Activated CD8-positive, alpha-beta memory T cell treated with anti-CD3 and anti-CD28 coated beads, Interleukin-2, amount 50 U/mL, for 24 hours (primary cell): ENCODE data around the gene ICAM2.
"Not testable (repeated sequence)": the region's sequence is repeated elsewhere in the genome, so short reads cannot be mapped to it uniquely, and the experiment has no call there.

ENCODE experiments used
- DNase-seq: peaks from one replicate; pipeline ENCODE4 v3.0.0-alpha.2; 2020; ENCODE audit errors: extremely low read depth

The ICAM2 gene

DNA sequence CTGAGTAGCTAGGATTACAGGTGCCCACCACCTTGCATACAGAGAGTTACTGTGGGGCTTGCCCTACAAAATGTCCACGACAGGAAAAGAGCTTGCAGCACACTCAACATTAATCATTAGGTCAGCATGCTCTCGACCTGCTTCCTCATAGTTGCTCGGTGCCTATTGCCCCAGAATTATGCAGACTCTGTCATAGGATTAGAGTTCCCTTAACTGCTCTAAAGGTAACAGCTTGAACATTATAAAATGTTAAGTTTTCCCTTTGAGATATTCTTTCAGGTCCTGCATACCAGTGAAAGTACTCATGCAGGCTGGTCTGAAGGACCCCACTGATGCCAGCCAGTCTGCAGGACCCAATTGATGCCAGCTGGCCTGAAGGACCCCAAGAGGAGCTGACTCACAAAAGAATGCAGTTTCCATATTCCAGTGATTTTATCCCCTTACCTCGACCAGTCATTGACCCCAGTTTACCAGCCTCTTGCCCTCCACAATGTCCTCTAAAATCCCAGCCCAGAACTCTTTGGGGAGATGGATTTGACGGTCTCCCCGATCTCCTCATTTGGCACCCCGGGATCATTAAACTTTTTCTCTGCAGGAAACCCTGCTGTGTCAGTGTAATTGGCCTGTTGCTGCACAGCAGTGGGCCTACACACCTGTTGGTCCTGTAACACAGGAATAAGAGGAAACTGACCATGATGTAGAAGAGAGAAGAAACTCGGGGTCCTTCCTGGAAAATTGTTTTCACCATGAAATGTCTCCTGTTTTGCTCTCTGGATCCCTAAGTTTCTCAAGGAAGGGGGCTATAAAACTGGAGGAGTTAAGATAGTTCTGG is 10.6 kb downstream of the ICAM2 start:
- DNase-seq: no peak

DNA sequence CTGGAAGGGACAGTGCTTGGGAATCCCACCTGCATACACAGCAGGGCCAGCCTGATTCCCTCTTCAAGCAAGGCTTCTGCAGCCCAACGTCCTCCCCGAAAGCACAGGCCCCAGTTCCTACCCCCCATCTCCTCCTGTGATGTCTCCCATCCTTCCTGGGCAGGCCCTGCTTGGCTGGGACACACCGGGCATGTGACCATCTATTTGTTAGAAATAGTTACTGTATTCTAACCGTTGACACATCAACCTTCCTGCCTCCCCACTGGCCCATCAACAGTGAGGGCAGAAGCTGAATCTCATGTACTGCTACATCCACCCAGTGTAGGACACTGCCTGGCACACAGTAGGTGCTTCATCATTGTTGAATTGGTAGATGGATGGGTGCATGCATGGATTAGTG is 11.6 kb downstream of the ICAM2 start:
- no peak for DNase-seq

DNA sequence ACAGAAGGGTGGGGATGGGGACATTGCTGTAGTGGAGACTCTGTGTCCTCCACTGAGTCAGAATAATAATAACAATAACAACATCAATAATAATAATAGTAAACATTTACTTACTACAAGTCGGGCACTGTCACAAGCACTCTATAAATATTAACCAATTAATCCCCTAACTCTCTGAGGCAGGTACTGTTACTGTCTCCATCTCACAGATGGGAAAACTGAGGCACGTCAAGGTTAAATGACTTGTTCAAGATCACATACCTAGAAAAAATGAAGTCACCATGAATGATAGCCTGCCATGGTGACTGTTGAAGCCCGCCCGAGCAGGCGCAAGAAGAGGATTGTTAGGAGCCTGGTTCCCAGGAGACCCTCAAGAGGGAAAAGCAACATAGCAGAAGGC is 12.1 kb downstream of the ICAM2 start:
- no peak for DNase-seq

DNA sequence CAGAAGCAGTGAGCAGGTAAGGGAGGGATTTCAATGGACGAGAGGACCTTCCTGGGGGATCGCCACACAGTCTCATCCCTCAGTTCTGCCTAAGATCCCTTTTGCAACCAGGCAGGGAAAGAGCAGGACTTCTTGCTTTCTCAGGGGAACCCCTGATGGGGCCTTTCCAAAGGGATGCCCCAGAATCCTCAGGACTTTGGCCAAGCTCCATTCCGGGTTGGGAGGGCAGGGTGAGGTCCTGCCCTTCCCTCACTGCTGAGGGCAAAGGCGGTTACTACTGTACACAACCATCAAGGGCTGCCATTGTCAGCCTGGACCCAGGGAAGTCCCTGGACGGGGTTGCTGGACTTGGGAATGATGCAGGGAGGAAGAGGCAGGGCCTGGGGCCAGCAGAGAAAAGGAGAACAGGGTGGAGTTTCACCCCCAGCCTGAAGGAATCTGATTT is 12.6 kb downstream of the ICAM2 start:
- no peak for DNase-seq

DNA sequence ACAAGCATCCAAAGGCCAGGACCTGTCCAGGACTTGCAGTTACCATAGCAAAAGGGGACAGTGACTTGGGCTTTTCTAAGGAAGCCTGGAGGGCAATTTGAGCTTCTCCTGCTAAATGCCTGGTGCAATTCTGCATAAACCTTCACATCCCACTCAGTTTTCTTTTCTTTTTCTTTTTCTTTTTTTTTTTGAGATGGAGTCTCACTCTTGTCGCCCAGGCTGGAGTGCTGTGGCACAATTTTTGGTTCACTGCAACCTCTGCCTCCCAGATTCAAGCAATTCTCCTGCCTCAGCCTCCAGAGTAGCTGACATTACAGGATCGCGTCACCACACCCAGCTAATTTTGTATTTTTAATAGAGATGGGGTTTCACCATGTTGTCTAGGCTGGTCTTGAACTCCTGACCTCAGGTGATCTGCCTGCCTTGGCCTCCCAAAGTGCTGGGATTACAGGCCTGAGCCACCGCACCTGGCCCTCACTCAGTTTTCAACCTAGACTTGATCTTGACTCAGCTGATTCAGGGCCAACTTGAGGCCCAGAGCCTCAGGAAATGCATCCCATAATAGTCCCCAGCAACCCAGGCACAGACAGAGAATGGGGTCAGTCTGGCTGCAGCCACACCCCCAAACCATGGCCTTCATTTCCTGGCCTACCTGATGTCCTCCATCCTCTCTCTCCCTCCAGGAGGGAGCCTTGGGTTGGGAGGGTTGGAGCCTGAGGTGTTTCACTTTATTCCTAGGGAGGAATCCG is 13.2 kb downstream of the ICAM2 start:
- not testable (repeated sequence) for DNase-seq

DNA sequence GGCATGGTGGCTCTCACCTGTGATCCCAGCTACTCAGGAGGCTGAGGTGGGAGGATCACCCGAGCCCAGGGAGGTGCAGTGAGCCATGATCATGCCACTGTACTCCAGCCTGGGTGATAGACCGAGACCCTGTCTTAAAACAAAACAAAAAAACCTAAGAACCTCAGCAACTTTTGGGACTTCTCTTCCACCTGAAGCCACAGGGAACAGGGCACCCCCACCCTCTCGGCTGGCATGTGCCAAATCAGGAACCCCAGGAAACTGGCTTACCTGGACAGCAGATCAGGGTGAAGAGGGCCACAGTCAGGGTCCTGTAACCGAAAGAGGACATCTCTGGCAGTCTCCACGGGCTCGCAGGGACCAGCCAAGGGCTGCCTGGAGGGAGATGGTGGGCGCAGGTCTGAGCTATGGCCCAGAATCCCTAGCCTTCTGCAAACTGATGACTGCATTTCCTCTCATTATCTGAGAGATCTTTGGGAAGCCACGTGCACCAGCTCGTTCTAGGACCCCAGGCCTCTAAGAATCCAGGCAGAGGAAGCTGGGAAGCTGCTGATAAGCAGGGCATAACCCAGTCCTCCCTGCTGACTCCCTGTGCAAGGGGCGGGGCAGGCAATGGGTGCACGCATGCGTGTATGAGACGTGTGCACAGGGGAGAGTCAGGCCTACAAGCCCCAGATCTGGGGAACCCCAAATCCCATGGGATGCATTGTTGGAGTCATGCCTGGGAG is 13.9 kb downstream of the ICAM2 start:
- DNase-seq: no peak

DNA sequence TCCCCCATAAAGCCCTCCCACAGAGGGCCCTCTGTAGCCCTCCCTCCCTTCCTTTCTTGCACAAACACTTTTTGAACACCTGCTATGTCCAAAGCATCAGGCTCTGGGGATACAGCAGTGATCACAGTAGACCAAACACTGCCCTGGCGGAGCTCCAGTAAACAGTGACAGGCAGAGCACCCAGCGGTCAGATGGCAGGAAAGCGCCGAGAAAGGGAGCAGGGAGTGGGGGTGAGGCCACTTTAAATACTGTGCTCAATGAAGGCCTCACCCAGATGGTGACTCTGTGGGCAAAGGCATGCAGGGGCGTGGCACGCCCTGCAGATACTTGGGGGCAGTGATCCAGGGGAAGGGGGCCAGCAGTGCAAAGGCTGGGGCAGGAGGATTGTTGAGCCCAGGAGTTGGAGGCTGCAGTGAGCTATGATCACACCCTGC is 14.7 kb downstream of the ICAM2 start:
- DNase-seq: no peak

DNA sequence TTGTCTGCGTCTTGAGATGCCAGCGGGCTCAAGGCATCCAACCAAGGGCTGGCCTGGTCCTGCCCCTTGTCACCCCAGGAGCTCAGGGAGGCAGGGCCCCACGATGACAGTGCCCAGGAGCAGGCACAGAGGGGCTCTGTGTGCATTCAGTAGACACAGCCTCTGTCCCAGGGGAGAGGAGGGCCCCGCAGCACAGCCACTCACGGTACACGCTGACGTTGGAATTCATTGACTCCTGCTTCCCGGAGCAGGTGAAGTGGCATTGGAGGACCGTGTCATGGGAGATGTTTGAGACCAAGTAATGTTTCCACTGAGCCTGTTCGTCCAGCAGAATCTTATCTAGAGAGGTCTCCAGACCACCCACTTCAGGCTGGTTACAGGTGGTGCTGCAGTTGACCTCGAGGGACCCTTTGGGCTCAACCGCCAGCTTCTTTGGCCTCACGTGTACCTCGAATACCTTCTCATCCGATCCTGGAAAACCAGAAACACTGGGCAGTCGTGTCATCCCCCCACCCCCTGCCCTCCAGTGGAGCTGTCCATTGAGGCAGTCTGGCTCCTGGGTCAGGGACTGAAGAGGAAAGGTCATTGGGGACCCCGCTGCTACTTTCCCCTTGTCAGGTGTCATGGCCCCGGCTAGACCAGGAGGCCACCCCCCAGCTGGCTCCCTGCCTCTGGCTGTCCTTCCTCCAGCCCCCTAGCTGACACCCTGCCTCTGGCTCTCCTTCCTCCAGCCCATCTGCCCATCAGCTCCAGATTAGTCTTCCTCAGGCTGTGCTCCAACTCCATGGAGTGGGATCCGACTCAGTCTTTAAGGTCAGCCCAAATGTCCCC is 15.3 kb downstream of the ICAM2 start:
- DNase-seq: no peak

DNA sequence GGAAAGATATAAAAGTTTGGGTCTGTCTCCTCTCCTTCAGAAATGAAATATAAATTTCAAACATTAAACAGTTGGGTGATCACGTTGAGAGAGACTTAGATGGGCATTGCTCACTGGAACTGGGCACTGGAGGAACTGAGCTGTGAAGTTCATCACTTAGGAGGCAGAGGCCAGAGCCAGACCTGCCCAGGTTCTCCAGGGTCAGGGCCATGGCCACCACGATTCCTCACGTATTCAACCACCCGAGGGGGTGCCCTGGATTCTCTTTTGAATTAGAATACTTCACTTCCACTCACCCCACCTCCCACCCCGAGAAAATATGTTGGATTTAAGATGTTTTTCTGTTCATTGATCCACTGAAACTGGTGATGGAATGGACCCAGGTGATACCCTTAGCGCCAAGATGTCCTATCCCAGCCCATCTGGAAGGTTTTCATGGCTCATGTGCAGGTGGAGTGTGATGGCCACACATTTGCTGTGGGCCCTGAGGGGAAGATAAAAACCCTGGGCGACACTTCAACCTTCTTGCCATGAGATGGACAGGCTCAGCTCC is 16.1 kb downstream of the ICAM2 start:
- DNase-seq: no peak

DNA sequence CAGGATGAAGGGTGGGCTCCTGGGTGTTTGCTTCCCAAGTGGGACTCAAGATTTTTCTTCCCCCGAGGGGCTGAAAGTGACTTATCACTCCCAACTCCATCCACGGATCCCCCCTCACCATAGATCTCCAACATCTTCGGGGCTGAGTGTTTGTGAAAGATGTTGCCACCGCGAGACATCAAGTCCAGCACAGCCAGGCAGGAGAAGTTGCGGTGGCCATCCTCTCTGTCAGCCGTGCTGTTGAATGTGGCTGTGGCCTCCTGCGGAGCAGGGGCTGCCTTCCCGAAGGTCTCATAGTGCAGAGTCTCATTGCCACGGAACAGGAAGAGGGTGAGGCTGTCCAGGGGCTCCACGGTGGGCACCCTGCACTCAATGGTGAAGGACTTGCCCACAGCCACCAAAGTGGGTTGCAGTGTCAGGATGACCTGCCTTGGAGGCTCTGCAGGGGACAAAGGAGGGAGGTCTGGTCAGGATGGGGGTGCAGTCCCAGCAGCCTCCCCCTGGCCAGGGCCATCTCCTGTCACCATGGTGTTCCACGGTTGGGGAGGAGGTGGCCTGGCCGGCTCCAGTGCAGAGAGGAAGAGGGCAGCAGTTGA is 16.8 kb downstream of the ICAM2 start:
- DNase-seq: no peak

DNA sequence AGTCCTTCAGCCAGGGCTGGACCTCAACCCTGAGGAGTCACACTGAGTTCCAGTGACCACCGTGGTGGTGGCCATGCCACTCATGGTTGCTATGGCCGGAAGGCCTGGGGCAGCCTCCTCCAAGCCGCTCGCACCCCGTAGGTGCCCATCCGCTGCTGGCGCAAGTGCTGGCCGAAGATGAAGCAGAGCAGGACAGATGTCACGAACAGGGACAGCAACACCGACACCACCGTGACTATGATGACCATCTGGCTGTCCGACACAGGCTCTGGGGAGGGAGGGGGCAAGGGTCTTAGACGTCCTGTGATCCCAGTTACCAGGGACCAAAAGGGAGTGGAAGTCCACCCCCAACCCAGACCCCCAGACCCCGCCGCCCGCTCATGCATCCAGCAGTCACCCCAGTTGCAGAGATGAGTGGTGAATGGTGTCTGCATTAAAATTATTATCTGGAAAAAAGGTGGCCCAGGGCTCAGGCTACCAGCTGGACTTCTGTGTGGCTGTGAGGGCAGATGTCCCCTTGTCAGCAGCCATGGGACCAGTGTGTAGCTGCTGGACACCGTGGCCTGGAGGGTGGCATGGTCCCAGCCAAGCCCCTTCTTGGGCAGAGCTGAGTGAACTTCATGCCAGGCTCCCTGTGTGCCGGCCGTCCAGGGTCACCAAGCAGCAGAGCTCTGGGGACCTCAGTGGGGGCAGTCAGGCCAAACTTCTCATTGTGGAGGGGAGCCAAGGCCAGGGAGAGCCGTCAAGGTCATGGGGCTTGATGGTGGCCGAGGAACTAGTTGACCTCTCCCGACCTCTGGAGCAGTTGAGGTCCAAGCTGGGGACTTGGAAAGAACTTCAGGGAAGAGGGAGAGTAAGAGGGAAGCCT is 17.5 kb downstream of the ICAM2 start:
- no peak for DNase-seq

DNA sequence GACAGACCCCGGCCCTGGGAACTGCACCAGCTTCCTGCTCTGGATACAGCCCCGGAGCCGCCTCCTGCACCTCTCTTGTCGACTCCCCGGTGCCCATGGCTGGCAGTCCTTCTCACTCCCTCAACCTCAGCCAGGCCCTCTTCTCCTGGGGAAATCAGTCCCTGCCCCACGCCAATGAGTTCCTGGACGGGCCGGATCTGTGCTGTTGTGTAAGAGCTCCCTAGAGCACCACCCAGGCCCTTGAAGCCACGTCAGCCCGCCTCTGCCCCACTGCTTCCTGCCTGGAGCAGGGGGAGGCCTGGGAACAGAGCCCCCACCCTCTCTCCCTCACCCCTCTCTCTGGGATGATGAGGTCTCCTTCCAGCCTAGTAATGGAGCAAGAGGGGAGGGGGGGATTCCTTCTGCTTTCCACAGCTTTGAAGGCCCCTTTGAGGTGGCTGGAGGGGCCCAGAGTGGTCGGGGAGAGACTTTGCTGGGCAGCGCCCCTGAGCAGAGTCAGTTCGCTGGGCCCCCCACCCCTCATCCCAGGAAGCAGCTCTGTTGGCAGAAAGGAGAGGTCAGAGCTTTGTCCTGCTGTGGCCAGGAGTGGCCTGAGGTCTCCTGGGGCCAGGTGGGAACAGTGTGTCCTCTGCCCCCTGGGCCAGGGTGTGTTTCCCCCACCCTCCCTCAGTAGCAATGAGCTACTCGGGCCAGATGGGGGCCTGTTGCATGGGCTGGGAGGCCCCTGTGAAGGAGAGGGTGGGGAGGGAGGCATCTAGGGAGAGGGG is 18.5 kb downstream of the ICAM2 start:
- DNase-seq: no peak

DNA sequence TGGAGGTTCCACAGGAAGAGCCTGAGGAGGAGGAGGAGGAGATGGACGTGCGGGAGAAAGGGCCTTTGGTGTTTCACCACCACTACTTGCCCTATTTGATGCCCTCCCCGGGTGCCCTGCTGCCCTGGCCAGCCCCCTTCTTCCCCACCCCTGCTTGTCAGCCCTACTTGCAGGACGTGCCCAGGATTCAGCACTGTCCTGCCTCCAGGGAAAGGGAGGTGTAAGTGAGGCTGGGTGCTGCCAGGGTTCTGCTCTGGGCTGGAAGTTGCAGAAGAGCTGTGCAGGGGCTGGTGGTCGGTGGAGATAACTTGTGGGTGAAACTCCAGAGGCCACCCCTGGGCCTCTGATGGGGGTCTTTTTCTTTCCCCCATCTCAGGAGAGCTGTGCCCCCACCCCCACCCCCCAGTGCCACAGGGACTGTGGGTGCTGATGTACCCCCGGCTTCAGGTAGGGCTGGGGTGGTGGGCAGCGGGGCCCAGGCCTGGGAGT is 19.3 kb downstream of the ICAM2 start:
- no peak for DNase-seq

DNA sequence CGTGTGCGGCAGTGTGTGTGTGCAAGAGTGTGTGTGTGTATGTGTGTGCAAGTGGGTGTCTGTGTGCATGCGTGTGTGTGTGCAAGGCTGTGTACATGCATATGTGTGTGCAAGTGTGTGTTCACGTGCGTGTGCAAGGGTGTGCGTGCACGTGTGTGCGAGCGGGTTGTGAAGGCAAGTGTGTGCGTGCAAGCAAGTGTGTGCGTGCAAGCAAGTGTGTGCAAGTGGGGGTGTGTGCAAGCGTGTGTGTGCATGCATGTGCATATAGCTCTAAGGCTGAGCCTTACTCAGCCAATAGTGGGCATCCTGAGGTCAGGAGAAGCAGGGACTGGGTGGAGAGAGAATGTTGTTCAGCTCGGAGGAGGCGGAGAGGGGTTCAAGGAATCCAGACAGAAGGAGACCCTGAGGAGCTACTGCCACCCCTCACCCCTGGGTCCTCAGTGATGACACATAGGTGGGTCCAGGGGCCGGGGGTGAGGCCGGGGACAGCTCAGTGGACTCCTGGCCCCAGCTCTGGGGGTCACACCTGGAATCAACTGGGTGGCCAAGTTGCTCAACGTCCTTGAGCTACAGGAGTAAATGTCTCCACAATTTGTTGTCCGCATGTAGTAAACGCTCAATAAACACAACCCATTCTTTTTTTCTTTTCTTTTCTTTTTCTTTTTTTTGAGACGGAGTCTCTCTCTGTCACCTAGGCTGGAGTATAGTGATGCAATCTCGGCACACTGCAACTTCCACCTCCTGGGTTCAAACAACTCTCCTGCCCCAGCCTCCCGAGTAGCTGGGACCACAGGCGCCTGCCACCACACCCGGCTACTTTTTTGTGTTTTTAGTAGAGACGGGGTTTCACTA is 20.5 kb downstream of the ICAM2 start:
- no peak for DNase-seq

DNA sequence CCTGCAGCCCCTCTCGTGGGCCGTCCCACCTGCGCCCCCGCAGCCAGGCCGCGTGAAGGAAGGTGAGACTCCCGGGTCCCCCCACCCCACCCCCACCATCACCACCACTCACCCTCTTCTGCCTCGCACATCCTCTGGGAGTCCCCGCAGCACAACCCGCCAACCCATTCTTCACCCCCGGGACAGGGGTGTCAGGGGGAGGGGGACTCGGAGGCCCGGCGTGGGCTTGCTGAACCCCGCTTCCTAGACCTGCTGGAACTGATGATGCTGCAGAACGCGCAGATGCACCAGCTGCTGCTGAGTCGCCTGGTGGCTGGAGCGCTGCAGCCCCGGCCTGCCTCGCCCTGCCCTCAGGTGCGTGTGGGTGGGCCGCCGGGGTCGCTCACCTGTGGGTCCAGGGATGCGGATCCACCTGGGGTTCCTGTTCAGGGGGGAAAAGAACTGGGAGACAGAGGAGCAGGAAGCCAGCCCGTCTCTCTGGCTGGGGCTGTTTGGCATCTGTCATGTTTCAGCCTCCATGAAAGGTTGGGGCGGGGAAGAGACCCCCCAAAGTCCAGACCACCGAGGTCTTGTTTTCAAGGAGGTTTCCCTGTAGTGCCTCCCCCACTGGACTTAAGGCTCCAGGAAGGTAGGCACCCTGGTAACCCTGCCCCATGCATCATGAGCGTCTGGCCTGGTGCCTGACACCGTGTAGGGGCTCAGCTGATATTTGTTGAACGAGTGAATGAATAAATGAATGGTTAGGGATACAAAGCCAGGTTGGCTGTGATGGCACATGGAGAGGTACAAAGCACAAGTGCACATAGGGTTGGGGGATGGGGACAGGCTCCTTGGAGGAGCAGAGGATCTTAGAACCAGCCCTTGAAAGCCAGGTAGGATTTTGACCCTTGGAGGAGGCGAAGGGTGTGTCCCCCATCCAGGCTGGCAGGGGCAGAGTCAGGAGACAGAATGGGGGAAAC is 21.4 kb downstream of the ICAM2 start:
- DNase-seq: no peak

DNA sequence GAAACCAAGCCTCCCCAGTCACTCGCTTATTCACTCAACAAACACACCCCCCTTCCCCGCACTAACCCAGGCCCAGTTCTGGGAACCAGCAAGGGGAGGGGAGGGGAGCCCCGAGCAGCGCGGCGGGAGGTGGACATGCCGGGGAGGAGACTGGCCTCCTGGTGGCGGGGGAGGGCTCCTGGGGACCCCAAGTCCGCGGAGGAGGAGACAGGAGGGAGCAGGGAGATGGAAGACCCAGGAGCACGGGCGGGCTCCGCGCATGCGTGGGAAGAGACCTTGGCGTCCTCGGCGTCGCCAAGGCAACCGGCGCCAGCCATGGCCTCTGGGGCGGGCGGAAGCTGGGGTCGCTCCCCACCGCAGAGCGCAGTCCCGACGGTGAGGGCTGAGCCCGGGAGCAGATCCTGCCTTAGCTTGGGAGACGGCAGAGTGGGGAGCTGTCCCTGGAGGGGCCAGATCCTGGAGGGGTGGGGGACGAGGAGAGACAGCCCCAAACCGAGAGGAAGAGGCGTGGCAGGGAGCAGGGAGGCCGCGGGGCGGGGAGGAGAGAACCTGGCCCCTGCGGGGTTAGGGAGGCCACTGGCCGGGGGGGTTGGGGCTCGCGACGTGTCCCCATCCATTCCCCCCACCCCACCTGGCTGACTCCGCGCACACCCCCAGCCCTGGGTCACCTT is 22.2 kb downstream of the ICAM2 start, which contains the start of gene PRR29:
TSS of gene PRR29 (plus strand) at position 302 of the 671 bp plus-strand sequence. CDS start at position 316, 14 bp downstream.
- DNase-seq: peak; percentile 30
